H1 (cell line): ENCODE data around the gene RPL41. TPM values are rescaled to one million over a fixed set of nuclear protein-coding genes. Genes with fewer than 3 reads are reported as not detected.

Experiments
- CTCF ChIA-PET: fragments of 300-600 bp; sonication (Branson Sonifier 250); formaldehyde crosslinking; loops from one replicate; lab custom pipeline; 2021; ENCODE audit not compliant: partially characterized antibody; lab: Charles Lee
- POLR2A ChIA-PET: fragments of 300-600 bp; sonication (Branson Sonifier 250); formaldehyde crosslinking; loops from one replicate; lab custom pipeline; 2021; ENCODE audit warnings: inconsistent platforms; ENCODE audit not compliant: partially characterized antibody; lab: Charles Lee
- DNase-seq, 2 experiments: peaks; one replicate each; pipeline versions ENCODE4 v3.0.0 to v3.0.0-alpha.2; 2010 to 2022; ENCODE audit warnings: low spot score in 2 of 2, low read depth in 1 of 2, mixed read lengths in 1 of 2
- FAIRE-seq: peaks from 2 replicates; lab custom pipeline; 2011; peaks lifted over from hg19 to GRCh38; lab: Jason Lieb, UNC
- H2AFZ ChIP-seq: 2 replicates; pipeline ENCODE4 v1.8.1; 2012; ENCODE audit warnings: low read length, inconsistent platforms
- H2AK5ac ChIP-seq: 2 replicates; pipeline ENCODE4 v1.6.1; 2013; ENCODE audit warnings: low read depth, low read length
- H2BK120ac ChIP-seq: replicated peaks from 2 replicates; pipeline ENCODE3; 2013; ENCODE audit warnings: low read depth, low read length, inconsistent platforms
- H2BK12ac ChIP-seq: 2 replicates; pipeline ENCODE4 v1.6.1; 2013; ENCODE audit warnings: low read depth, low read length
- H2BK15ac ChIP-seq: 2 replicates; pipeline ENCODE4 v1.6.1; 2013; ENCODE audit warnings: low read length
- H2BK20ac ChIP-seq: 2 replicates; pipeline ENCODE4 v1.6.1; 2013; ENCODE audit warnings: low read length
- H2BK5ac ChIP-seq: 2 replicates; pipeline ENCODE4 v1.6.1; 2013; ENCODE audit warnings: low read depth, low read length
- H3K14ac ChIP-seq: 2 replicates; pipeline ENCODE4 v1.6.1; 2013; ENCODE audit warnings: inconsistent platforms; ENCODE audit not compliant: insufficient read length
- H3K18ac ChIP-seq: 2 replicates; pipeline ENCODE4 v1.6.1; 2013; ENCODE audit warnings: low read length; ENCODE audit errors: extremely low read depth
- H3K23ac ChIP-seq: 2 replicates; pipeline ENCODE4 v1.6.1; 2013; ENCODE audit warnings: inconsistent platforms; ENCODE audit not compliant: insufficient read length
- H3K23me2 ChIP-seq: 2 replicates; pipeline ENCODE4 v1.6.1; 2013; ENCODE audit warnings: low read depth, low read length
- H3K27ac ChIP-seq: 2 replicates; pipeline ENCODE4 v1.6.1; 2011; ENCODE audit warnings: low read depth, low read length, inconsistent platforms
- H3K27me3 ChIP-seq, 4 experiments: replicated peaks in 1 of 4; 1 replicate in 1 of 4; 2 replicates in 3 of 4; pipeline versions ENCODE4 v1.6.1 to v1.8.1; 2011 to 2013; ENCODE audit warnings: low read length in 3 of 4, mild to moderate bottlenecking in 3 of 4, inconsistent platforms in 2 of 4, mixed read lengths in 2 of 4, moderate library complexity in 1 of 4; ENCODE audit not compliant: control insufficient read depth in 3 of 4, insufficient read depth in 3 of 4; ENCODE audit errors: extremely low read depth in 1 of 4
- H3K36me3 ChIP-seq, 4 experiments: 2 replicates each; pipeline versions ENCODE4 v1.6.1 to v1.8.1; 2011 to 2013; ENCODE audit warnings: mild to moderate bottlenecking in 4 of 4, low read length in 3 of 4, moderate library complexity in 2 of 4, control low read depth in 1 of 4, inconsistent platforms in 1 of 4; ENCODE audit not compliant: insufficient read depth in 4 of 4, control insufficient read depth in 2 of 4
- H3K4ac ChIP-seq: replicated peaks from 2 replicates; pipeline ENCODE3; 2013; ENCODE audit warnings: low read length, low read depth, mixed read lengths, inconsistent platforms; ENCODE audit not compliant: insufficient read length
- H3K4me1 ChIP-seq, 4 experiments: replicated peaks in 1 of 4; 1 replicate in 1 of 4; 2 replicates in 3 of 4; pipeline versions ENCODE4 v1.6.1 to v1.8.1; 2011 to 2013; ENCODE audit warnings: low read length in 3 of 4, inconsistent platforms in 2 of 4, mixed read lengths in 1 of 4; ENCODE audit not compliant: insufficient read depth in 4 of 4, control insufficient read depth in 3 of 4
- H3K4me2 ChIP-seq, 2 experiments: 2 replicates each; pipeline versions ENCODE4 v1.6.1 to v1.8.1; 2011 to 2013; ENCODE audit warnings: low read depth in 2 of 2, low read length in 2 of 2, control low read depth in 1 of 2, inconsistent platforms in 1 of 2, mild to moderate bottlenecking in 1 of 2; ENCODE audit not compliant: insufficient read depth in 1 of 2
- H3K4me3 ChIP-seq, 4 experiments: fragments of 200-600, 300-600 bp in 1 of 4; sonication (generic), shearing (Covaris generic), sonication (Bioruptor Twin) in 1 of 4; 2 replicates each; pipeline versions ENCODE4 v1.5.1 to v1.8.1; 2011 to 2016; ENCODE audit warnings: low read length in 4 of 4, low read depth in 3 of 4, control low read depth in 2 of 4, inconsistent platforms in 2 of 4, mild to moderate bottlenecking in 2 of 4, mixed read lengths in 1 of 4, moderate library complexity in 1 of 4; ENCODE audit not compliant: insufficient read depth in 2 of 4; ENCODE audit errors: extremely low read depth in 1 of 4
- H3K56ac ChIP-seq: replicated peaks from 2 replicates; pipeline ENCODE3; 2013; ENCODE audit warnings: low read depth, mild to moderate bottlenecking, mixed read lengths, low read length, inconsistent platforms; ENCODE audit not compliant: insufficient read length
- H3K79me1 ChIP-seq: 2 replicates; pipeline ENCODE4 v1.6.1; 2013; ENCODE audit warnings: low read depth, low read length, control low read depth
- H3K79me2 ChIP-seq, 2 experiments: 2 replicates each; pipeline versions ENCODE4 v1.6.1 to v1.8.1; 2012 to 2013; ENCODE audit warnings: low read length in 2 of 2, mild to moderate bottlenecking in 2 of 2, inconsistent platforms in 1 of 2; ENCODE audit not compliant: insufficient read depth in 2 of 2, control insufficient read depth in 1 of 2
- H3K9ac ChIP-seq, 4 experiments: replicated peaks in 1 of 4; 1 replicate in 1 of 4; 2 replicates in 3 of 4; pipeline versions ENCODE4 v1.6.1 to v1.8.1; 2011 to 2013; ENCODE audit warnings: low read depth in 3 of 4, low read length in 3 of 4, control low read depth in 2 of 4, mild to moderate bottlenecking in 2 of 4, moderate library complexity in 2 of 4, inconsistent platforms in 1 of 4; ENCODE audit errors: extremely low read depth in 1 of 4
- H3K9me3 ChIP-seq, 2 experiments: 2 replicates each; pipeline versions ENCODE4 v1.6.1 to v1.8.1; 2012 to 2013; ENCODE audit warnings: mild to moderate bottlenecking in 2 of 2, moderate library complexity in 2 of 2, control low read depth in 1 of 2, inconsistent platforms in 1 of 2, low read depth in 1 of 2, low read length in 1 of 2, mixed read lengths in 1 of 2; ENCODE audit not compliant: insufficient read depth in 2 of 2
- H4K20me1 ChIP-seq, 2 experiments: replicated peaks in 1 of 2; 2 replicates each; pipeline versions ENCODE3 to v1.8.1; 2011 to 2013; ENCODE audit warnings: inconsistent platforms in 2 of 2, low read length in 2 of 2, mild to moderate bottlenecking in 1 of 2; ENCODE audit not compliant: insufficient read depth in 2 of 2, control insufficient read depth in 1 of 2
- H4K5ac ChIP-seq: 2 replicates; pipeline ENCODE4 v1.6.1; 2013; ENCODE audit warnings: low read length, low read depth, mixed read lengths, inconsistent platforms; ENCODE audit not compliant: insufficient read length
- H4K8ac ChIP-seq: 2 replicates; pipeline ENCODE4 v1.8.0; 2013; ENCODE audit warnings: mild to moderate bottlenecking, moderate library complexity, low read length, inconsistent platforms; ENCODE audit not compliant: insufficient read depth; ENCODE audit errors: extremely low read depth
- H4K91ac ChIP-seq: replicated peaks from 2 replicates; pipeline ENCODE3; 2013; ENCODE audit warnings: low read length, mixed read lengths, inconsistent platforms; ENCODE audit not compliant: insufficient read length
- CHD2 ChIP-seq: IDR thresholded peaks from 2 replicates; pipeline ENCODE4 v1.6.1; 2012; ENCODE audit warnings: low read length, improper control_type of control experiment
- CREB1 ChIP-seq: IDR thresholded peaks from 2 replicates; pipeline ENCODE4 v1.6.1; 2012; ENCODE audit warnings: inconsistent platforms
- CTCF ChIP-seq, 3 experiments: IDR thresholded peaks; 1 replicate in 2 of 3; 2 replicates in 1 of 3; pipeline versions ENCODE4 v1.5.1 to v1.6.1; 2011; ENCODE audit warnings: low read length in 3 of 3, mild to moderate bottlenecking in 3 of 3, inconsistent platforms in 2 of 3, low read depth in 1 of 3, moderate library complexity in 1 of 3; ENCODE audit not compliant: insufficient read depth in 1 of 3; ENCODE audit errors: control extremely low read depth in 1 of 3
- GABPA ChIP-seq: IDR thresholded peaks from 2 replicates; pipeline ENCODE4 v1.6.1; 2011; ENCODE audit warnings: mild to moderate bottlenecking, low read length, moderate library complexity, borderline replicate concordance; ENCODE audit not compliant: insufficient read depth
- GTF2F1 ChIP-seq: IDR thresholded peaks from 2 replicates; pipeline ENCODE4 v1.6.1; 2012; ENCODE audit warnings: low read depth, low read length, improper control_type of control experiment, borderline replicate concordance
- JUND ChIP-seq: IDR thresholded peaks from 2 replicates; pipeline ENCODE4 v1.6.1; 2011; ENCODE audit warnings: mild to moderate bottlenecking, improper control_type of control experiment, low read length
- NRF1 ChIP-seq: IDR thresholded peaks from 2 replicates; pipeline ENCODE4 v1.6.1; 2011; ENCODE audit warnings: mild to moderate bottlenecking, low read depth, low read length, improper control_type of control experiment
- TEAD4 ChIP-seq: IDR thresholded peaks from 2 replicates; pipeline ENCODE4 v1.6.1; 2012; ENCODE audit warnings: low read depth, low read length, inconsistent platforms, mixed read lengths
- YY1 ChIP-seq: IDR thresholded peaks from 2 replicates; pipeline ENCODE4 v1.6.1; 2011; ENCODE audit warnings: low read depth, mild to moderate bottlenecking, low read length
- WGBS, 2 experiments: shearing (Covaris generic) in 1 of 2; methylation state at CpG; one replicate each; pipeline versions ENCODE4 v1.1.6 to v1.1.7; 2013 to 2015; ENCODE audit warnings: low lambda C conversion rate in 2 of 2, mixed read lengths in 2 of 2, inconsistent platforms in 1 of 2, low coverage in 1 of 2, missing lambda C conversion rate in 1 of 2; ENCODE audit not compliant: insufficient replicate concordance in 2 of 2, insufficient coverage in 1 of 2, insufficient read length in 1 of 2; ENCODE audit errors: extremely low coverage in 1 of 2, missing lambda C conversion rate in 1 of 2; 5-methylcytosine and 5-hydroxymethylcytosine counted together
- polyA plus RNA-seq, 7 experiments: library from polyadenylated mRNA; depleted of rRNA in 3 of 7; stranded (reverse) in 5 of 7; unstranded in 2 of 7; fragments of >200 nt in 5 of 7; fragments of 200-250 nt in 2 of 7; gene quantifications; 1 replicate in 5 of 7; 2 replicates in 1 of 7; 4 replicates in 1 of 7; pipeline versions ENCODE4 v1.2.1 to v1.2.3, GENCODE V29; 2011 to 2013; ENCODE audit warnings: missing spikeins in 2 of 7, mixed read lengths in 2 of 7
- total RNA-seq: library from RNA; stranded (reverse); fragmentation: NEBNext Ultra II Directional; extraction: Animal tissue kit (Norgen Biotek cat#: 25700); gene quantifications from 2 replicates; pipeline ENCODE4 v1.2.1, GENCODE V29; 2021

Gene RPL41
- total and polyA plus RNA-seq, 2 of the 8 experiments (the other 6 are each of a cell fraction or from before 2014, with no cell fraction given) = 4,440 to 16,488 TPM

GRCh38 chr12:56158029-56158925 lies 41.8 kb downstream of the RPL41 start, which contains the start of gene MYL6:
TSS of gene MYL6 (plus strand) at chr12:56158359. CDS start at chr12:56158402, 43 bp downstream.
- peak within 1 kb of the TSS; percentile 5 for H3K4ac ChIP-seq
- H2AFZ ChIP-seq = no peak within 1 kb of the TSS
- H3K4me2 ChIP-seq = peak within 1 kb of the TSS; percentile 77 to 92
- peak; percentile 88 to 91 for DNase-seq
- H4K20me1 ChIP-seq = peaks cover 11 to 19% of the 10 kb centered on the region in 2 experiments
- H3K4me3 ChIP-seq = peak within 1 kb of the TSS; percentile 63 to 97 (median 93)
- peak within 1 kb of the TSS; percentile 55 for H2BK15ac ChIP-seq
- WGBS, 2 experiments = 2% methylated on average over 27 of the region's 30 CpGs; no CpG with 5 or more reads in 1 of the 2 experiments
- peak within 1 kb of the TSS; percentile 5 for H3K56ac ChIP-seq
- peak within 1 kb of the TSS; percentile 79 for H3K18ac ChIP-seq
- peaks cover 19% of the 10 kb centered on the region for H3K23me2 ChIP-seq
- no peaks in the 10 kb centered on the region for H3K9me3 ChIP-seq
- H2BK120ac ChIP-seq = no peak within 1 kb of the TSS
- peak within 1 kb of the TSS; percentile 97 for H4K91ac ChIP-seq
- peak within 1 kb of the TSS; percentile 89 for H2BK12ac ChIP-seq
- H3K9ac ChIP-seq = peak within 1 kb of the TSS; percentile 92 to 99 (median 96)
- CTCF ChIA-PET = interaction anchor here (0.8 to 2.2 kb wide), 9 partner anchors 10 to 63 kb away, joined by 3 to 9 read pairs (median 5); partner anchors contain the start of genes RNF41 and SMARCC2
- H2BK20ac ChIP-seq = no peak within 1 kb of the TSS
- POLR2A ChIA-PET = interaction anchor here (0.7 to 15.6 kb wide), 32 partner anchors 21 to 531 kb away, joined by 3 to 656 read pairs (median 4); partner anchors contain the start of genes ANKRD52, COQ10A, IL23A and PA2G4
- H3K79me2 ChIP-seq = peaks cover 3 to 25% of the 10 kb centered on the region in 2 experiments
- peaks cover 8 to 37% (median 22%) of the 10 kb centered on the region in 4 experiments for H3K4me1 ChIP-seq
- H3K14ac ChIP-seq = peak within 1 kb of the TSS; percentile 19
- H3K27me3 ChIP-seq = no peaks in the 10 kb centered on the region
- peak; percentile 45 for FAIRE-seq
- no peak within 1 kb of the TSS for H3K23ac ChIP-seq
- H3K27ac ChIP-seq = peak within 1 kb of the TSS; percentile 99
- H2BK5ac ChIP-seq = peak within 1 kb of the TSS; percentile 93
- H2AK5ac ChIP-seq = peak within 1 kb of the TSS; percentile 79
- H3K36me3 ChIP-seq = peaks cover 27 to 54% (median 36%) of the 10 kb centered on the region in 4 experiments
- H3K79me1 ChIP-seq = peaks cover 5% of the 10 kb centered on the region; the same call in 1 of the 2 replicates
- H4K5ac ChIP-seq = peak within 1 kb of the TSS; percentile 95
- peak within 1 kb of the TSS; percentile 87; the same call in 1 of the 2 replicates for H4K8ac ChIP-seq
- TF ChIP-seq CREB1 (peak; percentile 92), NRF1 (no peak; the same call in 1 of the 2 replicates), JUND (peak; percentile 100), CHD2 (no peak), YY1 (peak; percentile 93), CTCF (IDR thresholded peaks at IDR 0.05; ENCODE audit: control extremely low read depth in 1 of 3, insufficient read depth in 1 of 3, low read depth in 1 of 3, low read length in 3 of 3) (no peak), GTF2F1 (peak; percentile 94), GABPA (no peak), TEAD4 (no peak)
